HCEC 1CT (cell line): Measurements from ENCODE around the gene FADS6.

Experiments used
- DNase-seq: peaks from one replicate; pipeline ENCODE4 v3.0.0-alpha.2; 2017

The FADS6 gene

GRCh38 chr17:74850310-74850709 is 43.1 kb downstream of the FADS6 start:
- DNase-seq = no peak

DNA sequence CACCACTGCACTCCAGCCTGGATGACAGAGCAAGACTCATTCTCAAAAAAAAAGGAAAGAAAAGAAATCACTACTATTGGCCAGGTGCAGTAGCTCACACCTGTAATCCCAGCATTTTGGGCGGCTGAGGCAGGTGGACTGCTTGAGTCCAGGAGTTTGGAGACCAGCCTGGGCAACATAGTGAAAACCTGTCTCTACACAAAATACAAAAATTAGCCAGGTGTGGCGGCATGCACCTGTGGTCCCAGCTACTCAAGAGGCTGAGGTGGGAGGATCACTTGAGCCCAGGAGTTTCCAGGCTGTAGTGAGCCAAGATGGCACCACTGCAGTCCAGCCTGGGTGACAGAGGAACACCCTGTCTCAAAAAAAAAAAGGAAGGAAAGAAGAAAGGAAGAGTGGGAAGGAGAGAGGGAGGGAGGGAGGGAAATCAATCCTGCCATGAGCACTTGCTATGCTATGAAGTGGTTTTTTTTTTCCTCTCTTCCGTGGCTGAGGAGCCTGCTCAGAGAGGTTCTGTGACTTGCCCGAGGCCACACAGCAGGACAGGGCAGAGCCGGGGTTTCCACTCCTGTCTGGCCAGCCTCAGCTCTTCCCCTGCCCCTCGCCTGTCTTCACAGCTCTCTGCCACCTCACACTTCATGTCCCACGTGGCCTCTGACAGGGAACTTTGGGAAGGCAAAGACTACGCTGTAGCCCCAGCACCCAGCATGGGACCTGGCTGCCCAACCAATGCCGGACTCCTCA is 44.6 kb downstream of the FADS6 start:
- no peak for DNase-seq

GRCh38 chr17:74846621-74847020 is 46.8 kb downstream of the FADS6 start:
- no peak for DNase-seq

GRCh38 chr17:74843352-74843627 is 50.1 kb downstream of the FADS6 start:
- no peak for DNase-seq

DNA sequence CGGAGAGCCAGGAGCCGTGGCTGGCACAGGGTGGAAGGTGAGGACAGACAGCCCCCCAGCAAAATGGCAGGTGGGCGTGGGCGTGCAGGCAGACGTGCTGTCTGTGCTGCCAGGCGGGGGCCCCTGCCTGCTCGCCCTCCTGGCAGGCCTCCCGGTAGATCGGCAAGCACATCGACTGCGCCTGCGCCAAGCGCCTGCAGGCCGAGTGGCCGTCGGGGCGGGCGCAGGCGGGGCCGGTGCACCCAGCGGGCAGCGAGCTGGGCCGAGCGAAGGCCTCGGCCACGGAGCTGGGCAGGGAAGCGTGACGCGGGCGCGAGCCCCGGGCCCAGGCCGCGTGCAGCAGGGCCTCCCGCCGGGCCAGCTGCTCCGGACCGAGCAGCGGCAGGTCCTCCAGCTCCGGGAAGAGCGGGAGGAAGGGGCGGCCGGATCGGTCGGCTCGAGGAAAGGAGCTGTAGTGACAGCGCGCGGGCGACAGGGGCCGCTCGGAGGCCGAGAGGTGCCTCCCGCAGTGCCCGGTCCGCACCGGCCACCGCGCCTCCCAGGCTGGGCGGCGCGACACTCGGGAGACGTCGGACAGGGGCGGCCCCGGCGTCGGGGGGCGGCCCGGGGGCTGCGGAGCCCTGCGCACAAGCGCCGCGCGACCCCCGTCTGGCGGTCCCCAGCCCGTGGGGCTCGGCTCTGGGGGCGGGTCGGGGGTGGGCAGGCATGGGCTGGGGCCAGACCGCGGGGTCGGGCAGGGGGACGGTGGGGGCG is 50.7 kb downstream of the FADS6 start:
- DNase-seq = peak; percentile 51

- DNase-seq = no peak
Observed at GRCh38 chr17:74842146-74842598, 51.3 kb downstream of the FADS6 start.

DNA sequence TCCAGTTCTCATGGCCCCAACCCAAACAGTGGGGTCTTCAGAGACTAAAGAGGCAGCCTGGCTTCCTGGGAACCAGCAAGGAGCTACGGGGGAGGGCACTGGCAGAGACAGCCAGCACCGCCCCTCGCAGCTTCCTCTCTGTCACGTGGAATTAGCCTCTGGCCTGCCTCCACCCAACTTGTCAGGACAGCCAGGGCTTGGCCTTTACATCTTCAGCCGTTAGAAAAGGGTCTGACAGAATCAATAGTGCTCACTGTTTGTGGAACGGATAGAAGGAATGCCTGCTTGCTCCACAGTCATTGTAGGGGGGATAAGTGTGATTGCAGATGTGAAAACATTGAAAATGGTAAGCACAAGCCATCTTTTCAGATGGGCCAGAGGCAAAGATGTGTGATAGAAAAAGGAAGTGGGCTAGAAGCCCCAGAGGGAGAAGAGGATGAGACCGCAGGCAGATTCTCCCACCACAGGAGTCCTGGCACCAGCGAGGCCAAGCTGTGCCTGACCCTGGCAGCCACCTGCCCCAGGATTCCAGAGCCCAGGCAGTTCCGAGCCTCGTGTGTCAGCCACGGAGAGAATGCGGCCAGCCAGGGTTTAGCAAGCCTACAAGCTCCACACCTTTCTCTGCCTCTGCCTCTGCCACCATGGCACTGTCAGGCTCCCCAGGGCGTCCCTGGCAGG is 52.3 kb downstream of the FADS6 start:
- no peak for DNase-seq

- DNase-seq = no peak
Observed at GRCh38 chr17:74839990-74840852, 53.2 kb downstream of the FADS6 start.

GRCh38 chr17:74838274-74838673 is 55.2 kb downstream of the FADS6 start:
- DNase-seq = no peak

GRCh38 chr17:74836691-74837467 is 56.6 kb downstream of the FADS6 start:
- no peak for DNase-seq

DNA sequence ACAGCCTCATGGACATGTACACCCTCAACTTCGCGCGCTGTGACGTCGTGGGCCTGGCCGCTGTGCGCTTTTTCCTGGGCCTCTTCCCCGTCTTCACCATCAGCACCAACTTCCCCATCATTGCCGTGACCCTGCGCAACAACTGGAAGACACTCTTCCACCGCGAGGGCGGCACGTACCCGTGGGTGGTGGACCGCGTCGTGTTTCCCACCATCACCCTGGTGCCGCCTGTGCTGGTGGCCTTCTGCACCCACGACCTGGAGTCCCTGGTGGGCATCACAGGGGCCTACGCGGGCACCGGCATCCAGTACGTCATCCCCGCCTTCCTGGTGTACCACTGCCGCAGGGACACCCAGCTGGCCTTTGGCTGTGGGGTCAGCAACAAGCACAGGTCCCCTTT is 57.2 kb downstream of the FADS6 start:
- no peak for DNase-seq

DNA sequence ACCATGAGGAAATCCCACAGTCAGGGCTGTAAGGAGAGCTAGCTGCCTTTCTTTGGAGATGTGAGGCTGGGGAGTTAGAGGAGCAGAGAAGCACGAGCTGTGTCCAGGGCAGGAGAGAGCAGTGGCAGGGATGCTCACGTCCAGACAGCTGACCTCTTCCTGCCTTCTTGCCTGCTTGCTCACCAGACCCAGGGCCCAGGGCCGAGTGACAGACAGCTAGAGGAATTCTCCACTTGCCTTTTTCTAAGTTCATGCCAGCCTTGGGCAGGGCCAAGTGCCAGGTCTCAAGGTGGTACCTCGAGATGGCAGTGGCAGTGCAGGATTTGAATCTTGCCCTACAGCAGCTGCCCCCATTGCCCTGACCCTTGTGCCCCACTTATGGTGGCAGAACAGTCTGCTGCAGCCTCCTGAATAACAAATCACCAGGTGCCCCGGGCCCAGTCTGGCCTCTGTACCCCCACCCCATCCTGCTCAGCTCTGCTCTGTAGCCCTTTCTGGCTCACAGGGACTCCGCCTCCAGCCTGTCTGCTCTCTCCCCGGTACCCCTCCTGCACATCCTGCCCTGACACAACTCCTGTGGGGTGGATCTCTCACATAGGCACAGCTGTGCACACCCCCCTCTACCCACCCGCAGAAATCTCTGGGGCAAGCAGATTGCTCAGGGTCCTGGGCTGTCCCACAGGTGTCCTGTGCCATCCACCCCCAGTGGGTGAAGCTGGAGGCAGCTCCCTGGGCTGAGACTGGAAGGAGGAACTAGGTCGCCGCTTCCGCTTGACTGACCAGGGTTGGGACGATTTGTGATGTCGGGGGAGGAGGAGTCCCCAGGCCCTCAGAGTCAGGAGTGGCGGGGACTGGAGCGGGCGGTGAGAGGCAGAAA is 59.7 kb downstream of the FADS6 start:
- peak; percentile 33 for DNase-seq

GRCh38 chr17:74832421-74832820 is 61.0 kb downstream of the FADS6 start:
- no peak for DNase-seq

DNA sequence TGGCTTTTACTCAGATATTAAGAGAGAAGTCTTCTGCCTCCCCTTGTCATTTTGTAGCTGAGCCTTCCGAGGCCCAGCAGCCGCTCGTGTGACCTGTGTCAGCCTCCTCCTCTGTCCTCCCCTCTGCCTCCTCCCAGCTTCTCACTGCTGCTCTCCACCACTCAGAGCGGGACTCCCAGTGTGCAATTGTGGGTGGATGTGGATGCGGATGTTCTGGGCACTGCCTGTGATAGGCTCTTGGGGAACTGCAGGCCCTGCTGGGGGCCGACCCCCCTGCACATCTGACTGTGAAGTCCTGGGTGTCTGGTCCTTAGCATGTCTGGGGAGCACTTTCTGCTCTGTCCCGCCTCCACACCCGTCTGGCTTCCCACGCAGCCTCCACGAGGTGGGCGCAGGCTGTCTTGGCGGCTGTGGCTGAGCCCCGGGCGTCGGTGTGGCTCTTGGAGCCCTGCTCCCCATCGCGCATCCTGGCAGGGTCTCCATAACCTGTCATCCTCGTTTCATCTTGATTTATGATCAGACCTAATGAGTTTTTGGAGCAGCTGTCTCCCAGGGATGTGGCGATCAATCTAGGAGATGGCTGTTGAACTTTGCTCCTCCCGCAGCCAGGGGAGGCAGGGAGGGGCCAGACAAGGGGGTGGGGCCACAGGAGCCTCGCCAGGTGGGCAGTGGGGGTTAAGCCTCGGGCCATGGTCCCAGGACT is 61.8 kb downstream of the FADS6 start:
- no peak for DNase-seq

GRCh38 chr17:74830861-74831260 is 62.6 kb downstream of the FADS6 start:
- no peak for DNase-seq

GRCh38 chr17:74827800-74828199 is 65.6 kb downstream of the FADS6 start:
- no peak for DNase-seq
